IPS-15b (cell line): ENCODE measurements around the gene ELOVL6.
"Not testable (repeated sequence)": the region's sequence is repeated elsewhere in the genome, so short reads cannot be mapped to it uniquely, and the experiment has no call there.

Experiments
- H3K27me3 ChIP-seq: one replicate; pipeline ENCODE4 v1.6.1; 2013; ENCODE audit warnings: low read length; ENCODE audit not compliant: control insufficient read depth, insufficient read depth
- H3K36me3 ChIP-seq: one replicate; pipeline ENCODE4 v1.6.1; 2013; ENCODE audit warnings: low read length; ENCODE audit not compliant: control insufficient read depth, insufficient read depth
- H3K4me1 ChIP-seq: one replicate; pipeline ENCODE4 v1.6.1; 2013; ENCODE audit warnings: mild to moderate bottlenecking, low read length; ENCODE audit not compliant: control insufficient read depth, insufficient read depth
- H3K4me3 ChIP-seq: one replicate; pipeline ENCODE4 v1.5.1; 2013; ENCODE audit warnings: low read depth, low read length
- H3K9ac ChIP-seq: one replicate; pipeline ENCODE4 v1.6.1; 2013; ENCODE audit warnings: low read depth, mild to moderate bottlenecking, low read length
- H3K9me3 ChIP-seq: one replicate; pipeline ENCODE4 v1.6.1; 2013; ENCODE audit warnings: mild to moderate bottlenecking, low read length; ENCODE audit not compliant: control insufficient read depth, insufficient read depth

The ELOVL6 gene

GRCh38 chr4:110195561-110196205 lies 2.7 kb downstream of the ELOVL6 start:
- peaks cover 21% of the 10 kb centered on the region for H3K4me1 ChIP-seq
- H3K9ac ChIP-seq: peak overlapping the region; percentile 87
- H3K27me3 ChIP-seq: no peaks in the 10 kb centered on the region
- no peaks in the 10 kb centered on the region for H3K36me3 ChIP-seq
- H3K4me3 ChIP-seq: peak overlapping the region; percentile 96
- H3K9me3 ChIP-seq: no peaks in the 10 kb centered on the region

DNA sequence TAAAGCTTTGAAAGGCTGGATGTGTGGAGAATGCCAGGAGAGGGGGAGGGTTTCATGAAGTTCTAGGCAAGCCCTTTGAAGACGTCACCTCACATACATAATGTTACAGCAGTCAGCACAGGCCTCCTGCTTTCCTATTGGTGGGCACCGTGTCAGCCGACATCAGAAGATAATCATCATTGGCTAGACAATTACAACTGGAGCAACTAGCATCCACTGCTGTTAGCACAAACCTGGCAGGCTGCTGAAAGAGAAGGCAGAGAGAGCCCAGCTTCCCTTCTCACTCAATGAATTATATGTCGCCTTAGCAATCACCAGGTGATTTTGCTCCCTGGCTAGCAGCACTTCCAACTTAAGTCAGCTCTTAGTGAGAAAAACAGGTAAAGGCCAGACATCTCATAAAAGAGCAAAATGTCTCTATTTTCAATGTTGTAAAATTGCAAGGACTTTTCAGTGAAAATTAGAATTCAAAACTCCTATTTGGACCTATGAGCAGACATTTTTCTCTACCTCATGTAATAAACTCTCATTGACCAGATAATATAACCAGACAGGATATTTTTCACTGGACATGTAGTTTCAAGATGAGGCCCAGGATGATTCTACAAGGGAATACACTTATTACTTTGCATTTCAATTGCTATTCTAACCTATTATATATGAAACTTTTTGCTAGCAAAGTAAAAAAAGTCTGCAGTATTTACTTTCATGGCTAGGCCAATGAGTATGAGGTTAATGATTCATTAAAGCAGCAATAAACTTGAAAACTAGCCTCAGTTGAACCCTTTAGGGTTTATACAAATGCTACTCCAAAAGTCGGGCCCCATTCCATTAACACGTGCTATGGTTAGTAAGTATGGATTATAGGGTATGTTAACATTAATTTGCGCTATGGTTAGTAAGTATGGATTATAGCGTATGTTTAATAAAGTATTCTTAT lies 4.3 kb downstream of the ELOVL6 start:
- no peaks in the 10 kb centered on the region for H3K27me3 ChIP-seq
- no peaks in the 10 kb centered on the region for H3K36me3 ChIP-seq
- no peaks in the 10 kb centered on the region for H3K9me3 ChIP-seq
- H3K4me1 ChIP-seq: peaks cover 19% of the 10 kb centered on the region
- no peak overlapping the region for H3K4me3 ChIP-seq
- H3K9ac ChIP-seq: no peak overlapping the region

GRCh38 chr4:110193287-110193686 lies 5.1 kb downstream of the ELOVL6 start:
- H3K4me1 ChIP-seq: peaks cover 18% of the 10 kb centered on the region
- not testable (repeated sequence) for H3K9me3 ChIP-seq, H3K36me3 ChIP-seq, H3K4me3 ChIP-seq, H3K27me3 ChIP-seq, H3K9ac ChIP-seq

DNA sequence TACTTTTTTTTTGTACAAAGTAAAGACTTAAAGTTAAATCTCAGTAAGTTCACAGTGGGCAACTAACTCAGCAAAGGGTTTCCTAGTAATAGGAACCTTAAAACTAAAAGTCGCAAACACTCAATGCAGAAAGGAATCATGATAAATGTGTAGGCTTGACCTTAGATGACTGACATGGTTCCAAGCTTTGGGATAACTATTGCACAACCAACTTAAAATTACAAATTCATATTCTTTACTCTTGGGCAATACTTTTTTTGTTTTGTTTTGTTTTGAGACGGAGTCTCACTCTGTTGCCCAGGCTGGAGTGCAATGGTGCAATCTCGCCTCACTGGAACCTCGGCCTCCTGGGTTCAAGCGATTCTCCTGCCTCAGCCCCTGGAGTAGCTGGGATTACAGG lies 8.2 kb downstream of the ELOVL6 start:
- Histone ChIP-seq H3K9ac (no peak overlapping the region), H3K4me1 (peaks cover 14% of the 10 kb centered on the region), H3K9me3 (no peaks in the 10 kb centered on the region), H3K4me3 (no peak overlapping the region), H3K27me3 (no peaks in the 10 kb centered on the region), H3K36me3 (no peaks in the 10 kb centered on the region)

DNA sequence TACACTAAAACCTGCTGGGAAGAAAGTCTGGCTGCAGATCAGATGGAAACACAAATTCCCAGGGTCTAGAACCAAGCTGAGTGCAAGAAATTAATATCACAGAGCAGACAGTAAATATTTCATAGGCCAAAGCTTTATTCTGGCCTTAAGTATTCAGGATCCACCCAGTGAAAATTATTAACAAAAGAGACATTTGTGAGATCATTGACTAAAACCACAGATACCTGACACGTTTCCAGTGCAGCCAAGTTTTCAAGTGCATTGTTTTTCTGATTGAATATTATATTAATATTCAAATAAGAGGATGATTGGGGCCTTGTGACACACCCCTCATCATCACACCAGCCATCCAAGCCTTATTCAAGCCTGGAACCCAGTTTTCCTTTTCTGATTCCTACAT lies 10.3 kb downstream of the ELOVL6 start:
- Histone ChIP-seq H3K9ac (no peak overlapping the region), H3K4me1 (peaks cover 23% of the 10 kb centered on the region), H3K36me3 (no peaks in the 10 kb centered on the region), H3K4me3 (no peak overlapping the region), H3K27me3 (no peaks in the 10 kb centered on the region), H3K9me3 (no peaks in the 10 kb centered on the region)

DNA sequence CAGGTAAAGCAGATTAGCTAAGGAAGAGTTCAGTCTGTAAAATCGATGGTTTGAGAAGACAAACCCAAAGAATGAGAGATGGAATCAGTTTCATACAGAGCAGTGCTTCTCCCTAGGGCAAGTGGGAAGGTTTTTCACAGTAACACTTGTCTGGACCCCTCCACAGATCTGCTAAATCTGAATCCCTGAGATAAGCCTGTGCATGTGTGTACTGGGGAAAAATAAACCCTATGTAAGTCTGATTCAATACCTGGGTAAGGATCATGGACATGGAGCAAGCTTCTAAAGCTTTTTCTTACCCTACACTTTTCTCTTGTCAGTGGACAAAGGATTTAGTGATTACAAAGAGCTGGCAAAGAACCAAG lies 13.6 kb downstream of the ELOVL6 start:
- Histone ChIP-seq H3K4me3 (no peak overlapping the region), H3K9me3 (no peaks in the 10 kb centered on the region), H3K9ac (no peak overlapping the region), H3K4me1 (peaks cover 20% of the 10 kb centered on the region), H3K36me3 (no peaks in the 10 kb centered on the region), H3K27me3 (no peaks in the 10 kb centered on the region)

DNA sequence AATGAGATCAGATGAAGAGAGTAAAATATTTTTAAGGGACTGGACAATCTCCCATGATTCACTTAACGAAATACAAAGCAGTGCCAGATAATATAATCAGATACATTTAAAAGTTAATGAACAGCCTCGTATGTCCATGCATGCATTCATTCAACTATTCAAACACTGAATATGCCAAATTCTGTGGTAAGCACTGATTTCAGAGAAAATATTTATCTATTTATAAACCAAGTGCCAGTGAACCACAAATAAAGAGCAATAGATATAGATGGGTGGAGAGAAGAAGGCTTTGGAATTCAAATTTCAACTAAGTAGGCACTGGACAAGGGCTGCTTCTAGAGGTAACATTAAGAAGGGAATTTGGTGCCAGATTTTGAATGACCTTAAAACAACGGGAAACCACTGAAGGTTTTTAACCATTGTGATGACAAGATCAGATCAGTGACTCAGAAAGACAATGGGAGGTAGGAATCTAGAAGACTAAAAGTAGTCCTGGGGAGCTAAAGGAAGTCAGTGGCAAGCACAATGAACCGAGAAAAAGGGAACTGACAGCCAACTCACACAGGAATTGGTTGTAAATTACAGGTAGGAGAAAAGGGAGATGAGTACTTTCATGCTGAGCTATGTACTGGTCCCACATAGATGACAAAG lies 14.2 kb downstream of the ELOVL6 start:
- peaks cover 20% of the 10 kb centered on the region for H3K4me1 ChIP-seq
- H3K4me3 ChIP-seq: no peak overlapping the region
- no peaks in the 10 kb centered on the region for H3K27me3 ChIP-seq
- no peaks in the 10 kb centered on the region for H3K36me3 ChIP-seq
- H3K9ac ChIP-seq: no peak overlapping the region
- H3K9me3 ChIP-seq: no peaks in the 10 kb centered on the region

GRCh38 chr4:110183643-110184042 lies 14.8 kb downstream of the ELOVL6 start:
- Histone ChIP-seq H3K27me3 (no peaks in the 10 kb centered on the region), H3K4me3 (no peak overlapping the region), H3K9ac (no peak overlapping the region), H3K36me3 (no peaks in the 10 kb centered on the region), H3K4me1 (peaks cover 20% of the 10 kb centered on the region), H3K9me3 (no peaks in the 10 kb centered on the region)

- H3K4me1 ChIP-seq: peaks cover 20% of the 10 kb centered on the region
- H3K9me3 ChIP-seq: no peaks in the 10 kb centered on the region
- no peak overlapping the region for H3K4me3 ChIP-seq
- no peak overlapping the region for H3K9ac ChIP-seq
- H3K36me3 ChIP-seq: peaks cover 5% of the 10 kb centered on the region
- no peaks in the 10 kb centered on the region for H3K27me3 ChIP-seq
Observed at GRCh38 chr4:110183058-110183457, 15.4 kb downstream of the ELOVL6 start.

GRCh38 chr4:110181890-110182289 lies 16.5 kb downstream of the ELOVL6 start:
- no peak overlapping the region for H3K4me3 ChIP-seq
- H3K9me3 ChIP-seq: no peaks in the 10 kb centered on the region
- H3K9ac ChIP-seq: no peak overlapping the region
- H3K4me1 ChIP-seq: peaks cover 20% of the 10 kb centered on the region
- peaks cover 7% of the 10 kb centered on the region for H3K36me3 ChIP-seq
- H3K27me3 ChIP-seq: no peaks in the 10 kb centered on the region

GRCh38 chr4:110175634-110176033 lies 22.8 kb downstream of the ELOVL6 start:
- no peak overlapping the region for H3K9ac ChIP-seq
- no peak overlapping the region for H3K4me3 ChIP-seq
- H3K9me3 ChIP-seq: no peaks in the 10 kb centered on the region
- peaks cover 7% of the 10 kb centered on the region for H3K36me3 ChIP-seq
- no peaks in the 10 kb centered on the region for H3K4me1 ChIP-seq
- H3K27me3 ChIP-seq: no peaks in the 10 kb centered on the region
